OCI-LY3 (cell line): Measurements from ENCODE around the gene CALM1.

ENCODE experiments used
- CTCF ChIP-seq: fragments of 200-600, 300-600 bp; sonication (generic); IDR thresholded peaks from 2 replicates; pipeline ENCODE4 v1.5.1; 2014; ENCODE audit warnings: antibody characterized with exemption, low read length, low read depth
- EZH2phosphoT487 ChIP-seq: fragments of 200-600 bp; shearing (Covaris generic); IDR thresholded peaks from 2 replicates; pipeline ENCODE4 v1.6.1; 2018; ENCODE audit warnings: antibody characterized with exemption, mixed run types, low read depth

GRCh38 chr14:90424686-90425372 lies 28.0 kb downstream of the CALM1 start:
- TF ChIP-seq CTCF (no peak), EZH2phosphoT487 (no peak)
